Transverse colon (tissue), 4 donors: ENCODE measurements around the gene RHOT1.

ENCODE experiments used
- EP300 ChIP-seq: sonication (generic); formaldehyde crosslinking; IDR thresholded peaks from one replicate; pipeline ENCODE4 v1.6.1; 2017; ENCODE audit warnings: antibody characterized with exemption, low read depth
- POLR2A ChIP-seq: fragments of 450-650 bp; IDR thresholded peaks from one replicate; pipeline ENCODE4 v1.6.1; 2016; ENCODE audit warnings: antibody characterized with exemption, mild to moderate bottlenecking, moderate library complexity
- POLR2AphosphoS5 ChIP-seq, 3 donors: sonication (generic); formaldehyde crosslinking; IDR thresholded peaks; one replicate each; pipeline ENCODE4 v1.6.1; 2016; ENCODE audit warnings: antibody characterized with exemption in 3 of 3
- TF ChIP-seq, protein P1 (sequence below), 5 experiments: fragments of 200-600 bp in 3 of 5; fragments of 450-650 bp in 2 of 5; sonication (generic) in 3 of 5; IDR thresholded peaks; 1 replicate in 2 of 5; 2 replicates in 3 of 5; pipeline ENCODE4 v1.5.1; 2016 to 2017; ENCODE audit warnings: antibody characterized with exemption in 5 of 5, inconsistent platforms in 3 of 5, mild to moderate bottlenecking in 2 of 5, moderate library complexity in 1 of 5

DNA sequence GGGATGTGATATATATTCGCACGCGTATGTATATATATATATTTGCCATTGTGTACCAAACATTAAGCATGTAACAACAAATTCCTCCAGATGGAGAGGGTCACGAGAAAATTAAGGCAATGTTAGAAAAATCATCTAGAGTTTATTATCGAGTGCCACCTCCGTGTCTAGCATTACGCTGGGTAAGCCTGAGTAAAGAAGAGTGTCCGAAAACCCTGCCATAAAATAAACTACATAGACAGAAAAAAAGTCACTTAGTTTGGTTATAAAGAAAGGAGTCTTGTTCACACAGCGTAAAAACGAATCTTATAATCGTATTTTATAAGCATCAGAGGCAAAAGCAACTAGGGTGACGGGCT, 644 bp upstream of the RHOT1 start:
- TF ChIP-seq, protein P1, sequence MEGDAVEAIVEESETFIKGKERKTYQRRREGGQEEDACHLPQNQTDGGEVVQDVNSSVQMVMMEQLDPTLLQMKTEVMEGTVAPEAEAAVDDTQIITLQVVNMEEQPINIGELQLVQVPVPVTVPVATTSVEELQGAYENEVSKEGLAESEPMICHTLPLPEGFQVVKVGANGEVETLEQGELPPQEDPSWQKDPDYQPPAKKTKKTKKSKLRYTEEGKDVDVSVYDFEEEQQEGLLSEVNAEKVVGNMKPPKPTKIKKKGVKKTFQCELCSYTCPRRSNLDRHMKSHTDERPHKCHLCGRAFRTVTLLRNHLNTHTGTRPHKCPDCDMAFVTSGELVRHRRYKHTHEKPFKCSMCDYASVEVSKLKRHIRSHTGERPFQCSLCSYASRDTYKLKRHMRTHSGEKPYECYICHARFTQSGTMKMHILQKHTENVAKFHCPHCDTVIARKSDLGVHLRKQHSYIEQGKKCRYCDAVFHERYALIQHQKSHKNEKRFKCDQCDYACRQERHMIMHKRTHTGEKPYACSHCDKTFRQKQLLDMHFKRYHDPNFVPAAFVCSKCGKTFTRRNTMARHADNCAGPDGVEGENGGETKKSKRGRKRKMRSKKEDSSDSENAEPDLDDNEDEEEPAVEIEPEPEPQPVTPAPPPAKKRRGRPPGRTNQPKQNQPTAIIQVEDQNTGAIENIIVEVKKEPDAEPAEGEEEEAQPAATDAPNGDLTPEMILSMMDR (IDR thresholded peaks at IDR 0.05) = no peak
- TF ChIP-seq POLR2A (no peak), POLR2AphosphoS5 (IDR thresholded peaks at IDR 0.05) (no peak), EP300 (no peak)
